GM19455 (cell line): Measurements from ENCODE around the gene HPN.
"Not testable (repeated sequence)": the region's sequence is repeated elsewhere in the genome, so short reads cannot be mapped to it uniquely, and the experiment has no call there.

Experiments used
- ATAC-seq: cut with Tn5 transposase; IDR thresholded peaks from one replicate; pipeline ENCODE4 v1.9.1; 2021; ENCODE audit not compliant: unreplicated experiment

Gene HPN

GRCh38 chr19:35008891-35009341 is 32.6 kb upstream of the HPN start:
- no peak for ATAC-seq

GRCh38 chr19:35009424-35010415 is 31.8 kb upstream of the HPN start:
- ATAC-seq = no peak

GRCh38 chr19:35011091-35011689 is 30.3 kb upstream of the HPN start:
- no peak for ATAC-seq

GRCh38 chr19:35011737-35012682 is 29.5 kb upstream of the HPN start:
- ATAC-seq = no peak

- ATAC-seq = no peak
Measured at GRCh38 chr19:35013041-35013819, 28.3 kb upstream of the HPN start.

GRCh38 chr19:35013820-35014754 is 27.4 kb upstream of the HPN start:
- ATAC-seq = no peak

GRCh38 chr19:35014774-35015173 is 26.7 kb upstream of the HPN start:
- ATAC-seq = not testable (repeated sequence)

- no peak for ATAC-seq
Measured at GRCh38 chr19:35015270-35015953, 26.1 kb upstream of the HPN start.

GRCh38 chr19:35015954-35016351 is 25.6 kb upstream of the HPN start:
- no peak for ATAC-seq

- no peak for ATAC-seq
Measured at GRCh38 chr19:35017507-35017906, 24.0 kb upstream of the HPN start.

- no peak for ATAC-seq
Measured at GRCh38 chr19:35018379-35018778, 23.1 kb upstream of the HPN start.

- no peak for ATAC-seq
Measured at GRCh38 chr19:35019144-35019543, 22.4 kb upstream of the HPN start.

GRCh38 chr19:35021016-35021415 is 20.5 kb upstream of the HPN start:
- no peak for ATAC-seq

- ATAC-seq = no peak
Measured at GRCh38 chr19:35021596-35021995, 19.9 kb upstream of the HPN start.

- ATAC-seq = no peak
Measured at GRCh38 chr19:35022460-35022859, 19.1 kb upstream of the HPN start.

GRCh38 chr19:35023428-35023827 is 18.1 kb upstream of the HPN start:
- no peak for ATAC-seq

GRCh38 chr19:35024095-35024494 is 17.4 kb upstream of the HPN start:
- no peak for ATAC-seq

GRCh38 chr19:35025969-35026368 is 15.6 kb upstream of the HPN start:
- ATAC-seq = no peak

GRCh38 chr19:35026418-35026817 is 15.1 kb upstream of the HPN start:
- no peak for ATAC-seq
